OCI-LY7 (cell line): ENCODE data around the gene GAS7. TPM values are rescaled to one million over a fixed set of nuclear protein-coding genes. Genes with fewer than 3 reads are reported as not detected.

Source experiments
- BruUV-seq: library from RNA; stranded (reverse); fragments of 400-500 nt; replicated peaks from 2 replicates; lab custom pipeline; 2021; lab: Mats Ljungman, UMichigan
- CTCF ChIA-PET: fragments of 300-600 bp; sonication (Branson Sonifier 250); formaldehyde crosslinking; loops from one replicate; lab custom pipeline; 2022; ENCODE audit warnings: antibody characterized with exemption; ENCODE audit not compliant: unreplicated experiment; lab: Charles Lee
- POLR2A ChIA-PET: fragments of 300-600 bp; sonication (Branson Sonifier 250); formaldehyde crosslinking; loops from one replicate; lab custom pipeline; 2022; ENCODE audit warnings: antibody characterized with exemption; lab: Charles Lee
- DNase-seq: peaks from one replicate; pipeline ENCODE4 v3.0.0-alpha.2; 2015; ENCODE audit warnings: low spot score
- H2AFZ ChIP-seq: fragments of 200-600 bp; sonication (generic), shearing (Covaris generic); 2 replicates; pipeline ENCODE4 v1.6.1; 2014; ENCODE audit warnings: mild to moderate bottlenecking, antibody characterized with exemption, low read length, moderate library complexity
- H3K27ac ChIP-seq: fragments of 200-600 bp; sonication (generic); 2 replicates; pipeline ENCODE4 v1.5.1; 2014; ENCODE audit warnings: mixed run types, low read depth, mild to moderate bottlenecking, moderate library complexity, low read length, inconsistent platforms; ENCODE audit not compliant: poor library complexity, severe bottlenecking
- H3K36me3 ChIP-seq: fragments of 200-600 bp; sonication (generic); 2 replicates; pipeline ENCODE4 v1.6.1; 2014; ENCODE audit warnings: mild to moderate bottlenecking, antibody characterized with exemption, low read length, moderate library complexity, mixed read lengths; ENCODE audit not compliant: insufficient read depth
- H3K4me1 ChIP-seq: fragments of 200-600 bp; sonication (generic); 2 replicates; pipeline ENCODE4 v1.5.1; 2014; ENCODE audit warnings: mild to moderate bottlenecking, low read length; ENCODE audit not compliant: insufficient read depth, poor library complexity, severe bottlenecking
- H3K4me2 ChIP-seq: fragments of 200-600 bp; sonication (generic); 2 replicates; pipeline ENCODE4 v1.6.1; 2014; ENCODE audit warnings: mild to moderate bottlenecking, low read length
- H3K4me3 ChIP-seq: fragments of 200-600 bp; sonication (generic); 2 replicates; pipeline ENCODE4 v1.5.1; 2014; ENCODE audit warnings: mild to moderate bottlenecking, low read depth, low read length; ENCODE audit not compliant: poor library complexity, severe bottlenecking
- H3K79me2 ChIP-seq: fragments of 200-600 bp; sonication (generic); 2 replicates; pipeline ENCODE4 v1.6.1; 2016; ENCODE audit warnings: low read depth, mild to moderate bottlenecking, low read length, moderate library complexity, mixed read lengths; ENCODE audit not compliant: insufficient read depth
- H3K9me2 ChIP-seq: fragments of 200-600 bp; sonication (generic); 2 replicates; pipeline ENCODE4 v1.6.1; 2016; ENCODE audit warnings: mild to moderate bottlenecking, low read length, mixed read lengths; ENCODE audit not compliant: insufficient read depth
- H3K9me3 ChIP-seq: fragments of 200-600 bp; sonication (generic); 2 replicates; pipeline ENCODE4 v1.6.1; 2014; ENCODE audit warnings: mild to moderate bottlenecking, mixed run types, low read length, mixed read lengths
- H4K20me1 ChIP-seq: fragments of 200-600 bp; sonication (generic); 2 replicates; pipeline ENCODE4 v1.6.1; 2014; ENCODE audit warnings: mild to moderate bottlenecking, antibody characterized with exemption, low read length, moderate library complexity, mixed read lengths; ENCODE audit not compliant: insufficient read depth
- CTCF ChIP-seq: fragments of 200-600 bp; sonication (generic); conservative IDR thresholded peaks from 2 replicates; pipeline ENCODE4 v1.5.1; 2014; ENCODE audit warnings: mild to moderate bottlenecking, antibody characterized with exemption, low read length, moderate library complexity, mixed read lengths
- EZH2phosphoT487 ChIP-seq: fragments of 200-600 bp; sonication (generic); IDR thresholded peaks from 2 replicates; pipeline ENCODE4 v1.6.1; 2018; ENCODE audit warnings: low read depth, borderline replicate concordance, mild to moderate bottlenecking, mixed run types, antibody characterized with exemption, low read length, moderate library complexity, mixed read lengths
- intact Hi-C: fragments of 100-400 bp; cut with micrococcal nuclease; formaldehyde crosslinking; loops from one replicate; pipeline ENCODE4 v1.10.0; 2022; ENCODE audit not compliant: unreplicated experiment
- total RNA-seq, 2 experiments: library from RNA; depleted of rRNA in 1 of 2; stranded (reverse); fragments of >200 nt in 1 of 2; shearing (Covaris generic) in 1 of 2; gene quantifications; 2 replicates each; pipeline ENCODE4 v1.2.3, GENCODE V29; 2014 to 2022

The GAS7 gene
- total RNA-seq, 2 experiments from 2014 or later = 1.5 TPM; not detected in 1

DNA sequence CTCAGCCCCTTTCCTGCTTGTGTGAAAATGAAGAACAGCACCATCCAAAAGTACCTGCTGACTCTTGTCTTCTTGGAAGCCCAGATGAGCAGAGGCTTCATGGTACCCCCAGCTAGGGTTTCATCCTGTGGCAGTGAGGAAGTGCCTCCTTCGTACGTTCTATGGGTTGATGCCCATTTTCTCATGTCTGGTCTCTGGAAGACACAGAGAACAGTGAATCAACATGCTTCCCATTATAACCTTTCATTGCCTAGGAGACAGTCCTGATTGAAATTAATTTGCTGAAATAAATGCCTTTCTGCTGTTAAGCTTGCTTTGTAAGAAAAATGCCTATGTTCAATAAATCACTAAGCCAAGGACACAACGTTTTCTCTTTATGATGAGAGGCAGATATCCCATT, 329.9 kb downstream of the GAS7 start:
- ChIA-PET POLR2A (no interaction called here), CTCF (no interaction called here)
- no peaks in the 10 kb centered on the region for H3K36me3 ChIP-seq
- no peaks in the 10 kb centered on the region for H3K9me3 ChIP-seq
- no peak for DNase-seq
- H3K4me3 ChIP-seq = no peak overlapping the region
- no peaks in the 10 kb centered on the region for H4K20me1 ChIP-seq
- H2AFZ ChIP-seq = no peak overlapping the region
- no peaks in the 10 kb centered on the region for H3K4me1 ChIP-seq
- no peak overlapping the region for H3K27ac ChIP-seq
- no peak for TF ChIP-seq CTCF
- TF ChIP-seq EZH2phosphoT487 = no peak
- no TSS peak for BruUV-seq
- H3K79me2 ChIP-seq = no peaks in the 10 kb centered on the region
- intact Hi-C loops = no loop called here
- H3K9me2 ChIP-seq = no peaks in the 10 kb centered on the region
- no peak overlapping the region for H3K4me2 ChIP-seq

DNA sequence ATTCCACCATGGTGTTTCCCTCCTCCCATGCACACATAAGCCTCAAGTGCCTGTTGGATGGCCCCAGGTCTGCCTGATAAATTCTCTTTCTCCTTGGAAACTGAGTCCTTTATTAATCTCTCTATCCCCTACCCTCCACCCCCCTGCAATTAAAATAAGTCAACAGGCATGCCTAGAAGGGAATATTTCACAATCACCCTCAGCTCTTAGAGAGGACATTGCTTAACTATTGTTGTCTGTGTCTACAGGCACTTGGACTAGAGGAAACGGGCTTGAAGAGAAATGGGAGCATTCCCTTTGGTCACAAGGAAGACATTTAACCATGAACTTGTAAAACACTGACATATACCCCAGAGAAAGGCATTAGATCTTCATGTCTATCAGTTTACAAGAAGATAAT, 332.8 kb downstream of the GAS7 start:
- H3K79me2 ChIP-seq = no peaks in the 10 kb centered on the region
- no peaks in the 10 kb centered on the region for H3K36me3 ChIP-seq
- H3K4me1 ChIP-seq = no peaks in the 10 kb centered on the region
- BruUV-seq = no TSS peak
- POLR2A ChIA-PET = no interaction called here
- DNase-seq = no peak
- H3K9me2 ChIP-seq = no peaks in the 10 kb centered on the region
- no peak overlapping the region for H3K4me3 ChIP-seq
- H4K20me1 ChIP-seq = no peaks in the 10 kb centered on the region
- intact Hi-C loops = no loop called here
- H3K4me2 ChIP-seq = no peak overlapping the region
- H2AFZ ChIP-seq = no peak overlapping the region
- TF ChIP-seq EZH2phosphoT487 (no peak), CTCF (no peak)
- CTCF ChIA-PET = no interaction called here
- no peak overlapping the region for H3K27ac ChIP-seq
- no peaks in the 10 kb centered on the region for H3K9me3 ChIP-seq

GRCh38 chr17:9862949-9863348, 335.5 kb downstream of the GAS7 start:
- H2AFZ ChIP-seq = no peak overlapping the region
- intact Hi-C loops = no loop called here
- BruUV-seq = no TSS peak
- no peak overlapping the region for H3K4me3 ChIP-seq
- no peak for TF ChIP-seq CTCF
- no peak for TF ChIP-seq EZH2phosphoT487
- no peaks in the 10 kb centered on the region for H3K9me3 ChIP-seq
- no peaks in the 10 kb centered on the region for H3K79me2 ChIP-seq
- no peak for DNase-seq
- ChIA-PET CTCF (no interaction called here), POLR2A (no interaction called here)
- H3K36me3 ChIP-seq = no peaks in the 10 kb centered on the region
- H3K4me2 ChIP-seq = no peak overlapping the region
- no peaks in the 10 kb centered on the region for H4K20me1 ChIP-seq
- no peak overlapping the region for H3K27ac ChIP-seq
- no peaks in the 10 kb centered on the region for H3K9me2 ChIP-seq
- no peaks in the 10 kb centered on the region for H3K4me1 ChIP-seq
